GM18502 (cell line): Measurements from ENCODE around the gene NCOA3.
"Not testable (repeated sequence)": the region's sequence is repeated elsewhere in the genome, so short reads cannot be mapped to it uniquely, and the experiment has no call there.

ENCODE experiments used
- ATAC-seq: cut with Tn5 transposase; IDR thresholded peaks from one replicate; pipeline ENCODE4 v1.9.1; 2021; ENCODE audit warnings: mild to moderate bottlenecking; ENCODE audit not compliant: unreplicated experiment, poor library complexity

NCOA3 gene

DNA sequence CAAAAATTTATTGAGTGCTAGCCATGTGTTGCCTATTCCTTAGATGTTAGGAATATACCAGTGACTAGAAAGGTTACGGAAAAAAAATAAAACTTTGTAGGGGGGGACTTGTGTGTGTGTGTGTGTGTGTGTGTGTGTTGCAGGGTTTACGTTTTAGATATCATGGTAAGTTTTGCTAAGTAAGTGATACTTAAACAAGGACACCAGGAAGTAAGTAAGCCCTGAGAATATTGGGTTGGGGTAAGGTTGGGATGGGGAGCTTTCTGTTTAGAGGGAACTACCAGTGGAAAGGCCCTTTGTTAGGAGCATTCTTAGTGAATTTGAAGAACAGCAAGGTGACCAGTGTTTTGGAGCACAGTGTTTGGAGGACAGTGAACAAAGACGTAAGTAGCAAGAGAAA lies 30.3 kb downstream of the NCOA3 start:
- ATAC-seq: no peak

DNA sequence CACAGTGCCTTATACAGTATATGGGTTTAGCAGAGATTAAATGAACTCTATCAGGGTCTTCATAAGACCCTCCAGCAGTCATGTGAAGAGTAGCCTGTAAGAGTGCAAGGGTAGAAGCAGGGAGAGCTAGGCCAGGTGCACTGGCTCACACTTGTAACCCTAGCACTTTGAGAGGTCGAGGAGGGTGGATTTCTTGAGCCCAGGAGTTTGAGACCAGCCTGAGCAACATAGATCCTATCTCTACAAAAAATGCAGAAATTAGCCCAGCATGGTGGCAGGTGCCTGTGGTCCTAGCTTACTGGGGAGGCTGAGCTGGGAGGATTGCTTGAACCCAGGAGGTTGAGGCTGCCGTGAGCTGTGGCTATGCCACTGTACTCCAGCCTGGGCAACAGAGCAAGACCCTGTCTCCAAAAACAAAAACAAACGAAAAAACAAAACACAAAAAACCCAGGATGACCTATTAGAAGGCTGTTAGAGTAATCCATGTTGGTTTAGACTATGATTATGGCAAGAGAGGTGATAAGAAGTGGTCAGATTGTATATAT lies 31.9 kb downstream of the NCOA3 start:
- no peak for ATAC-seq

DNA sequence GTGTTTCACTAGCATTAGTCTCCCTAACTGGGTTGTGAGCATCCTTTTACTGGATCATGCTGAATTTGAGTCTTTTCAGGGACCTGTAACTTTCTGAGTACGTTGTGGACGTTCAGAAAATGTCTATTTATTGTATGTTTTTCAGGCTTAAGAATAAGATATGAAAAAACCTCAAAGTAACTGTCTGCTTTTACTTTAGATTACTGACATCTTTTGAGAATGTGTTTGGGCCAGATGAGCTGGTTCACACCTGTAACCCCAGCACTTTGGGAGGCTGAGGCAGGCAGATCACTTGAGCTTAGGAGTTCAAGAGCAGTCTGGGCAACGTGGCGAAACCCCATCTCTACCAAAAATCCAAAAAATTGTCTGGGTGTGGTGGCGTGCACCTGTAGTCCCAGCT lies 32.7 kb downstream of the NCOA3 start:
- no peak for ATAC-seq

DNA sequence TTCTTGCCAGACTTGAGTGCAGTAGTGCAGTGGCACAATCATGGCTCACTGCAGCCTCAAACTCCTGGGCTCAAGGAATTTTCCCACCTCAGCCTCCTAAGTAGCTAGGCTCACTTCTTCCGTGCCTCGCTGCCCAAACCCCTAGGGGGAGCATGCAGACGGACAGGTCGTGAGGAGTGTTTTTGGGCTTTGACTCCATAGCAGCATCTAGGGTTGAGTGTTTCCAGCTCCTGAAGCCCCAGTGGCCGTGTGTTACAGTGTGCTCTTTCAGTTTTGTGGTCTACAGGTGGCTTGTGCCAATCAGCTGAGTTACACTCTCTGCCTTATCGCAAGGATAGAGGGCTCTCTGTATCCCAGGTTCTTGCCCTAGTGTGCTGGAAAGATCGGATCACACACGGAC lies 33.4 kb downstream of the NCOA3 start:
- no peak for ATAC-seq

DNA sequence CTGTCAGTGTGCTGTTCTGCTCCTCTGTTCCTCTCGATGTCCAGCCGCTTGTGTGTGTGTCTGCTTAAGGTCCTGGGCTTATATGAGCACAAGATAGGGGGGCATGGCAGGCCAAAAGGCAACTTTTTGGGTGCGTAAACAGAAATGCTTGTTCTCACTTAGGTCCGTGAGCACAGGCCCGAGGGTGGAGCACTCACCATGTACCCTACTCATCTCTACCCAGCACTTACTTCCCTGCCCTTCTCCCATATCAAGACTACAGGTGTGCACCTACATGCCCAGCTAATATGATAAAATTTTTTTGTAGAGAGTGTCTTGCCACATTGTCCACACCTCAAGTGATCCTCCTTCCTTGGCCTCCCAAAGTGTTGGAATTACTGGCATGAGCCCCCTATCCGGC lies 34.3 kb downstream of the NCOA3 start:
- ATAC-seq: no peak

DNA sequence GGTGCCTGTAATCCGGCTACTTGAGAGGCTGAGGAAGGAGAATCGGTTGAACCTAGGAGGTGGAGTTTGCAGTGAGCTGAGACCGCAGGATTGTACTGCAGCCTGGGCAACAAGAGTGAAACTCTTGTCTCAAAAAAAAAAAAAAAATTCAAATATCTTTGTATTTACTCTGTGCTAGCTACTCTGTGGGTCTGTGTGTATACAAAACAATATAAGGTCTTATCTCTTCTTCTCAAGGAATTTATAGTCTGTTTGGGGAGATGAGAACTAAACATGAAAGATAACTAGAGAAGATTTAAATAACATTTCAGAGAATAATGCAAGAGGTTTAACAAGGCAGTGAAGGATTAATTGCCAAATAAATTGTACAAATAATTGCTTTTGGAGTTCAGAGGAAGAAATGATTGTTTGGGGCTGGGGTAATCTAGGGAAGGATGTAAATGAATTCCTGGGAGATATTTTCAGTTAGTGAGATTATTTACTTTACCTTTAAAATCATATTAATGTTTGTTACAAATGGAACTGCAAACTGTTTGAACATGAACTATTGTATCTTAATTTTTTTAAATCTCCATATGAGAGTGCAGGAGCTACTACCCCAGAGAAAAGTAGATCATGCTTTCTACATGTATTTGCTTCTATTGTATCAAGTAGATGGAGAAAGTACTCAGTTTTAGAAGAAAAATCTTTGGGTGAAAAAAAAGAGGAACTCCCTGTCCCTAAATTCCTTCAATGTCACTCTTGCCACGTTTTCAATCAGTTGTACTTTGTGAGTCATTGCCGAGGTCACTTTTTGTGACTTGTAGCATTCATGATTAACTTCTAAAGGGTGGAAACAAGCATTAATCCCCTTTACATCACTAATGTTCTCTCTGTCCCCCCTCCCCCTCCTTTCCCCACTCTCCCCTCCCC lies 39.0 kb downstream of the NCOA3 start:
- no peak for ATAC-seq

DNA sequence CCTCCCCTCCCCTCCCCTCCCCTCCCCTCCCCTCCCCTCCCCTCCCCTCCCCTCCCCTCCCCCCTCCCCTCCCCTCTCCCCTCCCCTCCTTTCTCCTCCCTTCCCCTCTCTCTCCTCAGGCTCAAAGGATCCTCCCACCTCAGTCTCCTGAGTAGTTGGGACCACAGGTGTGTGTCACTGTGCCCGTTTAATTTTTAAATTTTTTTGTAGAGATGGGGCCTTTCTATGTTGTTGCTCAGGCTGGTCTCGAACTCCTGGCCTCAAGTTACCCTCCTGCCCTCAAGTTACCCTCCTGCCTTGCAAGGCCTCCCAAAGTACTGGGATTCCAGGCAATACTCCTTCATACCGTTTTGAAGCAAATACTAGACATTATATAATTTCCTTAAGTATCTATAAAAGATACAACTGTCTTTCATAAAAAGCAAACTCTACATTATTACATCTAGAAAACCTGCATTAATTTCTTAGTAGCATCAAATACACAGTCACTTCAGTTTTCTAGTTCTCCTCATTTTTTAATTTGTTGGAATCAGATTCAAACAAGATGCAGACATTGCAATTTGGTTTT lies 39.8 kb downstream of the NCOA3 start:
- no peak for ATAC-seq

DNA sequence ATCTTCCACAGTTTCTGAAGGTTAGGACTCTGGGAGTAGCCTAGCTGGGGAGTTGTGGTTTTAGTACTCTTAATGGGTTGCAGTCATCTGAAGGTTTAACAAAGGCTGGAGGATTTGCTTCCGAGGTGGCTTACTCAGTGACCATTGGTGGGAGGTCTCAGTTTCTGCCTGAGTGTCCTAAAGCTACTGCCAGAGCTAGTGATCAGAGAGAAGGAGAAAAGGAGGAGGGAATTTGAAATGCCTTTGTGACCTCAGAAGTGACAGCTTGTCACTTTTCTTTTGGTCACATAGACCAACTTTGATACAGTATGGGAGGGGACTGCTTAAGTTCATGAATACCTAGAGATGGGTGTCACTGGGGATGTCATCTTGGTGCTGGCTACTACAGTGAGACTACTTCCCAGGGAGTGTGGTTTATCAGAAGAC lies 41.3 kb downstream of the NCOA3 start:
- ATAC-seq: no peak

DNA sequence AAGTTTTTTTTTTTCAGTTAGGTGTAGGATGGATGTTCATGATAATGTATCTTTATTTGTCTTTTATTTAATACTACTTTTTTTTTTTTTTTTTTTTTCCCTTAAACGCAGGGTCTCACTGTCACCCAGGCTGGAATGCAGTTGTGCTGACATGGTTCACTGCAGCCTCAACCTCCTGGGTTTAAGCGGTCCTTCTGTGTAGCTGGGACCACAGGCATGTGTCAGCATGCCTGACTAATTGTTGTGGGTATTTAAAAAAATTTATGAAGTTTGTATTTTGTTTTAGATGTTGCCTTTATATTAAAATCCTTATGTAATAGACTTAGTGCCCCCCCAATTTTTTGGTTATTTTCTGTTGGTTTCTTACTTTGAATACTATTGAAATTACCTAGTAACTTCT lies 42.6 kb downstream of the NCOA3 start:
- no peak for ATAC-seq

DNA sequence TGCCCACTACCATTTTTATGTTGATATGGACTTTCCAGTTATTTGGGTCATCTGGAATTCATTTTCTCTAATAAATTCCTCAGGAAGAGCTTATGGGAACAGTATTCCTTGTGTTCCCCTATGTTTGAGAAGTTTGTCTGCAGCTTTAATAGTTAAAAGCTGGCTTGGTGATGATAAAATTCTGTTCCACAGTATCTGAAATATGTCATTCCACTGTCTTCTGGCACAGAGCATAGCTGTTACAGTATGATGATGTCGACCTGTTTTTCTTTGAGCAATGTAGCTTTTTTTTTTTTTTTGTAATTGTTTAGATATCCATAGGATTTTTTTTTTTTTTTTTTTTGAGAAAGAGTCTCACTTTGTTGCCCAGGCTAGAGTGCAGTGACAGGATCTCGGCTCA lies 43.2 kb downstream of the NCOA3 start:
- ATAC-seq: no peak

DNA sequence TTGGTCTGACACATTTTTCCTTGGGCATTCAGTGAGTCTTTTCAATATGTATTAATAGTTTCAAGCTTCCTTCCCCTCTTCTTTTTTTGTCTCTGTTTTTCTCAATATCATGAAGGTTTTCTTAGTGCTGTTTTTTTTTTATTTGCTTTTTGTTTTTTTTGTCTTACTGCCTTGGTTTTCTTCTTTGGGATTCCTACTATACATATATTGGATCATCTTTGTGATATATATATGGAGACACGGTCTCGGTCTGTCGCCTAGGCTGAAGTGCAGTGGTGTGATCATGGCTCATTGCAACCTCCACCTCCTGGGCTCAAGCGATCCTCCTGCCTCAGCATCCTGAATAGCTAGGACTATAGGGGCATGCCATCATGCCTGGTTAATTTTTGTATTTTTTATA lies 43.8 kb downstream of the NCOA3 start:
- ATAC-seq: no peak

DNA sequence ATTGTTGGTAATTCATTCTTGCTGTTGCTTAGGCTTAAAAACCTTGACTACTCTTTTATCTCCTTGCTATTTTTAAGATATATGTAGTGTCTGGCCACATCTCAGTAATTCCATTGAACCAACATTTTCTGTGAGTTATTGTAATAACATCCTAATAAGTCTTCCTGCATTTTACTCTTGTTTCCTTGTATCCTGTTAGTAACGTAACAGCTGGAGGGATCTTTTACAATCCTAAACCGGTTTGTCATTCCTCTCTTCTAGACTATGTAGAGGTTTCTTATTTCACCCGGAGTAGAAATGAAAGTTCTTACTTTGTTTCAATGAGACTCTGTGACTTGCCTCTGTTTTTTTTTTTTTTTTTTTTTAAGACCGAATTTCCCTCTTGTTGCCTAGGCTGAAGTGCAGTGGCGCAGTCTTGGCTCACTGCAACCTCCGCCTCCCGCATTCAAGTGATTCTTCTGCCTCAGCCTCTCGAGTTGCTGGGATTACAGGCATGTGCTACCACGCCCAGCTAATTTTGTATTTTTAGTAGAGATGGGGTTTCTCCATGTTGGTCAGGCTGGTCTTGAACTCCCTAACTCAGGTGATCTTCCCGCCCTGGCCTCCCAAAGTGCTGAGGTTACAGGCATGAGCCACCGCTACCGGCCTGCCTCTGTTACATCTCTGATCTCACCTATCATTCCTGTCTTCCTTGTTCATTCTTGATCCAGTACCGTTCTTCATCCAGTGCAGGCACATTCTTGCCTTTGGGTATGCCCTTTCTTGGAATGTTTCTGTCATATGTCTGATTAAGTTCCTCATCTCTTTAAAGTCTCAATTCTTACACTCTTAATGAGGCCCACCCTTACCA lies 44.7 kb downstream of the NCOA3 start:
- no peak for ATAC-seq

DNA sequence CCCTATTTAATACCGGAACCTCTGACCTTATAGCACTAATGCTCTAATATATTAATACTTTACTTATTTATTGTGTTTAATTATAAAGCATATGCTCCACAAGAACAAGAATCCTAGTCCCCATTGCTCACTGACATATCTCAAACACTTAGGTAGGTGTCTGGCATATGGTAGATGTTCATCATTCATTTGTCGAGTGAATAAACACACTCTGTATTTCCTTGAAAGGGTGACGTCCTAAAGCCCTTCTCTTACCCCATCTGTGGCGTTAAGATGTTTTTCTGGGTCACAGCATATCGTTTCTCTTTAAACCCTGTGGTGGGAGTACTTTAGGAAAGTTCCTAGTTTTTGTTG lies 45.3 kb downstream of the NCOA3 start:
- ATAC-seq: no peak

DNA sequence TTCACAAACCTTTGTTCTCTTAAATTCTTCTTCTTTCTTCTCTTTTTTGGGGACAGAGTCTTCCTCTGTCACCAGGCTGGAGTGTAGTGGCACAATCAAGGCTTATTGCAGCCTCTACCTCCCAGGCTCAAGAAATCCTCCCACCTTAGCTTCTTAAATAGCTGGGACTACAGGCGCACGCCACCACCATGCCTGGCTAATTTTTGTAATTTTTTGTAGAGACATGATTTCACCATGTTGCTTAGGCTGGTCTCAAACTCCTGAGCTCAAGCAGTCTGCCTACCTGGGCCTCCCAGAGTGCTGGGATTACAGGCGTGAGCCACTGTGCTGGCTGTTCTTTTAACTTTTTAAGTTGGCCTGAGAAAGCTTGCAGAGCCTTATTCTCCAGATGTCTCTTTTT lies 48.0 kb downstream of the NCOA3 start:
- ATAC-seq: no peak

DNA sequence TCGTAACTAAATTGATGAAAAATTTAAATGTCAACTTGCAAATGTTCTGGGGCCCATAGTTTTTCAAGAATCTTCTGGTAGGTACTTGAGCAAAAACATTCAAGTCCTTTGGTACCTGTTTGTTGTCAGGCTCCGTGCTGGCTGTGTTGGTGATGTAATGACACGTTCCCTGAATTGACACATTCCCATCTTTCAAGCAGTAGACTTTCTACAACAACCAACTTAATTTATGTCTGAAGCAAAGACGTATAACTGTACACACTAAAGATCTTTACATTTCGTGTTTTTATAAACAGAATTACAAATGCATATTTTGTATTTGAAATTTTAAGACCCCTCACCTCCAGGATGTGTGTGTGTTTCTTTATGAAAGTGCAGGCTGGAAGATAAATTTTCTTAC lies 49.5 kb downstream of the NCOA3 start:
- ATAC-seq: no peak

DNA sequence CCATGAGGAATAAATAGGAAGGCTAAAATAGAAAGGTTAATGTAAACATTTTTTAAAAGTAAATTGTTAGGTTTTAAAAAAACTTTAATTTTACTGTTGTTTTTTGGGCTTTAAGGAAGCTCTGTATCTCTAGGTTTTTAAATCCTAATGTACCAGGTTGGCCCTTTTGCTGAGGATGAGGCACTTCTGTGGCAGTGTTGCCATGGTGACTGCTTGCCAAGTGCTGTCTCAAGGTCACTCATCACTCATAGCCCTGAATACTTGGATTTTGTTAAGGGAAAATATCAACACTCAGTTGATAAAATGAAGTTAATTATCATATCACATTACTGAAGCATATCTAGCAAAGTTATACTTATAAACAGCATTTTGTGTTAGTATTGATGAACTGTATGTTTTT lies 50.2 kb downstream of the NCOA3 start:
- no peak for ATAC-seq

DNA sequence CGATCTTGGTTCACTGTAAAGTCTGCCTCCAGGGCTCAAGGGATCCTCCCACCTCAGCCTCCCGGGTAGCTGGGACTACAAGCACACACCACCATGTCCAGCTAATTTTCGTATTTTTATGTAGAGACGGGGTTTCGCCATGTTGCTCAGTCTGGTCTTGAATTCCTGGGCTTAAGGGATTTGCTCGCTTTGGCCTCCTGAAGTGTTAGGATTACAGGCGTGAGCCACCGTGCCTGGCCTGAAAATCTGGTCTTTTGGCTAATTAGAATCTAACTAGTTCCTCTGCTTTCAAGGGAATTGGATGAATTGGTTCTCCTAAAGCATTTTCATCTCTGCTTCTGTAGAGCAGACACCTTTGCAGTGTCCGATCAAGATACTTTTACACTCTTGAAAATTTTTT lies 51.3 kb downstream of the NCOA3 start:
- ATAC-seq: no peak

DNA sequence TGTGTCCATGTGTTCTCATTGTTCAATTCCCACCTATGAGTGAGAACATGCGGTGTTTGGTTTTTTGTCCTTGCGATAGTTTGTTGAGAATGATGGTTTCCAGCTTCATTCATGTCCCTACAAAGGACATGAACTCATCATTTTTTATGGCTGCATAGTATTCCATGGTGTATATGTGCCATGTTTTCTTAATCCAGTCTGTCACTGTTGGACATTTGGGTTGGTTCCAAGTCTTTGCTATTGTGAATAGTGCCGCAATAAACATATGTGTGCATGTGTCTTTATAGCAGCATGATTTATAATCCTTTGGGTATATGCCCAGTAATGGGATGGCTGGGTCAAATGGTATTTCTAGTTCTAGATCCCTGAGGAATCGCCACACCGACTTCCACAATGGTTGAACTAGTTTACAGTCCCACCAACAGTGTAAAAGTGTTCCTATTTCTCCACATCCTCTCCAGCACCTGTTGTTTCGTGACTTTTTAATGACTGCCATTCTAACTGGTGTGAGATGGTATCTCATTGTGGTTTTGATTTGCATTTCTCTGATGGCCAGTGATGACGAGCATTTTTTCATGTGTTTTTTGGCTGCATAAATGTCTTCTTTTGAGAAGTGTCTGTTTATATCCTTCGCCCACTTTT lies 52.0 kb downstream of the NCOA3 start:
- ATAC-seq: not testable (repeated sequence)

DNA sequence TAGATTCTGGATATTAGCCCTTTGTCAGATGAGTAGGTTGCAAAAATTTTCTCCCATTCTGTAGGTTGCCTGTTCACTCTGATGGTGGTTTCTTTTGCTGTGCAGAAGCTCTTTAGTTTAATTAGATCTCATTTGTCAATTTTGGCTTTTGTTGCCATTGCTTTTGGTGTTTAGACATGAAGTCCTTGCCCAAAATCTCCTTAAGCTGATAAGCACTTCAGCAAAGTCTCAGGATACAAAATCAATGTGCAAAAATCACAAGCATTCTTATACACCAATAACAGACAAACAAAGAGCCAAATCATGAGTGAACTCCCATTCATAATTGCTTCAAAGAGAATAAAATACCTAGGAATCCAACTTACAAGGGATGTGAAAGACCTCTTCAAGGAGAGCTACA lies 52.6 kb downstream of the NCOA3 start:
- ATAC-seq: not testable (repeated sequence)

DNA sequence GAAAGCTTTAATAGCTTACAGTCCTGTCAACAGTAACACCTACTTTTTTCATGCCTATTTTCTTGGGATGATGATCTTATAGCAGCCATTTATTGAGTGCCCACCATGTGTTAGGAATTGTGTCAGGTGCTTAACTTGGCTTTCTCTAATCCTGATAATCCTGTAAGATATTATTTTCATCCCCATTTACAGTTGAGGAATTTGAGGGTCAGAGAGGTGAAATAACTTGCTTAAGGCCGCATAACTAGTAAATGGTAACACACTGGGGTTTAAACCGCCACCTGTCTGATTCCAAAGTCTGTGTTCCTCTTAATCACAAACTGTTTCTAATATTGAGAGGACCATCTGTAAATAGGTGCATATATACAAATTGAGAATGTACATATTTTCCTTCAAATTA lies 55.5 kb downstream of the NCOA3 start:
- no peak for ATAC-seq
